Measurements from ENCODE around the gene BTD. TPM values are rescaled to one million over a fixed set of nuclear protein-coding genes. Genes with fewer than 3 reads are reported as not detected.

Gene BTD, protein sequence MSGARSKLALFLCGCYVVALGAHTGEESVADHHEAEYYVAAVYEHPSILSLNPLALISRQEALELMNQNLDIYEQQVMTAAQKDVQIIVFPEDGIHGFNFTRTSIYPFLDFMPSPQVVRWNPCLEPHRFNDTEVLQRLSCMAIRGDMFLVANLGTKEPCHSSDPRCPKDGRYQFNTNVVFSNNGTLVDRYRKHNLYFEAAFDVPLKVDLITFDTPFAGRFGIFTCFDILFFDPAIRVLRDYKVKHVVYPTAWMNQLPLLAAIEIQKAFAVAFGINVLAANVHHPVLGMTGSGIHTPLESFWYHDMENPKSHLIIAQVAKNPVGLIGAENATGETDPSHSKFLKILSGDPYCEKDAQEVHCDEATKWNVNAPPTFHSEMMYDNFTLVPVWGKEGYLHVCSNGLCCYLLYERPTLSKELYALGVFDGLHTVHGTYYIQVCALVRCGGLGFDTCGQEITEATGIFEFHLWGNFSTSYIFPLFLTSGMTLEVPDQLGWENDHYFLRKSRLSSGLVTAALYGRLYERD
- total RNA-seq, result 32.6 and 43.6 TPM in 2 replicates

DNA sequence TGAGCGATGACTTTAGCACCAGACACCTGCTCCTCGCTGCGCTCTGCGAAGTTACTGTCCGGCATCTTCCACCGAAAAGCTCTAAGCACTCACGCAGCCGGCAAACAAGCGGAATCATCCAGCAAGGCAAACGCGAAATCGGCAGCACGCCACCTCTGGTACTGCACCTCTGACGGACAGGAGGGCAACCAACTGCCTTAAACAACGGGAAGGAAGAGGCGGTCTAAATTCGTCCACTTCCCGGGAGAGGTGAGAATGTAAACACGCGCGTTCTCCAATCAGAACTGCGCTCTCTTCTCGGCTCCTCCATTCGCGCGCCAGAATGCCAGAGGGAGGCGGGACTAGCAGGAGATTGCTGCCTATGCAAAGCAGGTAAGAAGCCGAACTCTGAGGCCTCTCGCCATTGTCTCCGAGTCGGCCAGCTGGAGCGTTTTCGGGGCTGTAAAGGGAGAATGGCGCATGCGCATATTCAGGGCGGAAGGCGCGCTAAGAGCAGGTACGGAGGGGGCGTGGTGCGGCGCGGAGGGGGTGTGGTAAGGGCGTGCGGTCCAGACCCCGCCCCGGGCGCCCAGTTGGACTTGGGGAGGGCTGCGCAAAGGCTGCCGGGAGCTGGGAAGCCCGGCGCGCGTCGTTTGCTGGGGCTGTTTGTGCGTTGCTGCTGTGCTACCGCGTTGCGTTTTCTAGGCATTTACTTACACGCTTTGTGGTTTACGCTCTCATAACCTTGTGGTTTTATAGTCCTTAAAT lies at the start of gene BTD, which contains the start of gene HACL1:
BTD (plus strand) TSS at position 347 of the 747 bp plus-strand sequence. CDS start 33,695 bp downstream, outside the sequence.
HACL1 (minus strand) TSS at position 171 of the 747 bp plus-strand sequence; CDS start at position 65, 106 bp downstream.
- DNase-seq (ENCODE audit: low read depth in 2 of 2), result peak; percentile 97 to 99

DNA sequence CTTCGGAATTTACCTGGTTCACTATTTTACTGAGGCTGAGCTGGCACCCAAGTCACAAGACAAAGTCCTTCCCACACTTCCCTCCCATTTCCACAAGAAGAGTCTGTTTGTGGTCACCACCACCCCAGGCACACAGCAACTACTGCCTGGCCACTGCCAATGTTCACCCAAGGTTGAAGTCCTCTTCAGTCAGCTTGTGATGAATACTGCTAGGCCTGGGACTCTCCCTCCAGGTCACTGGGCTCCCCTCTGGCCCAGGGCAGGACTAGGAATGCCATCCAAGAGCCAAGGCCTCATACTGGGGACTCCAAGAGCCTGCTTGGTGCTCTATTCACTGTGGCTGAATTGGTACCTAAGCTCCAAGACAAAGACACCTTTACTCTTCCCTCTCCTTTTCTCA lies 49.6 kb upstream of the BTD start:
- no peak for DNase-seq (ENCODE audit: low read depth in 2 of 2)

DNA sequence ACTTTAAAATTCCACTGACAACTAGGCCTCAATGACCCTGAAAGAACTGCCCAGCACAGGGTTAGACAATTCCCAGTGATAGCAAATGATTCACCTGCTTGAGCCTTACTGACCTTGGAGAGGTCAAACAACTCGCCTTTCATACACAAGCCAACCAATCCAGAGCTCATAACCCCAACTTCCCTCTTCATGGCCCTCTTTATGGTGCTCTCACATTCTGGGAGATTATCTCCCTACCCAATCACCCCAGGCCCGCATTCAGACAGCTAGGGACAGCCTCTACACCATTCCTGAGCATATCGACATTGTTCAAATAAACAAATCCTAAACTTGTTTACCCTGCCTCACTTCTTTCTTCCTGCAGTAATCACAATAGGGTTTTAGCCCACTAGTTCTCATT lies 47.8 kb upstream of the BTD start:
- no peak for DNase-seq (ENCODE audit: low read depth in 2 of 2)

DNA sequence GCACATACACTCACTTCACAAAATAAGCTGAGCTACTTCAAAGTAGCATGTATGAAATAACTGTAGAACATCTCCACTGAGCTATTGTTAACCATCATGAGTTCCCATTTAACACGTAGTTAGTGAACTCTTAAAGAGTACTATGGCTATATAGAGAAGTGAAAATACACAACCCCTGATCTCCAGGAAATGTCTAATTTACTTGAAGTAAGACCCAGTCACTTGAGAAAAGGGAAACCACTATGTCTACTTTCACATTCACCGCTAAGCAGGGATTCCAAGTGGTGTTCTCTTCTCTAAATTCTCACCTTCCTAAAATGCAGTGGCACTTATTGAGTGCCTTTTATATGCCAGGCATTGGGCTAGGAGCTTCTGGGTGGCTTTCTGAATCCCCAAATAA lies 45.0 kb upstream of the BTD start:
- DNase-seq (ENCODE audit: low read depth in 2 of 2), result no peak

DNA sequence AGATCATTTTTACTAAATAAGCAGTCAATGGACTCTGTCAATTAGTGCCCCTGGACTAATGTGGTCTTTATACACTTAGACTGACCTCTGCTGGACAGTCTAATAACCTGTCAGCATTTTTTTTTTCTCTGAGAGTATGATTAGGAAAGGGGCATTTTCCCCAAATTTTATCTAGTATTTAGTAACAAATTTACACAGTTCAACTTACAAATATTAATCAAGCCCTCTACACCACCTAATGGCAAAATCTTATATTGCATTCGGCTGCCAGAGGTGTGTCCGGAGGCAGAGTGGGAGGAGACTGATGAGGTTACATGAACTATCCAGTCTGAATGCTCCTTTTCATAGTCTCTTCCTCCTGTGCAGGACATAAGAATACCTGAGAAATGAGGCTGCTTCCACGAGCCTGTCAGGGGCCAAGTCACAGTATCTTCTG lies 44.0 kb upstream of the BTD start:
- DNase-seq (ENCODE audit: low read depth in 2 of 2), result peak; percentile 81 to 85

DNA sequence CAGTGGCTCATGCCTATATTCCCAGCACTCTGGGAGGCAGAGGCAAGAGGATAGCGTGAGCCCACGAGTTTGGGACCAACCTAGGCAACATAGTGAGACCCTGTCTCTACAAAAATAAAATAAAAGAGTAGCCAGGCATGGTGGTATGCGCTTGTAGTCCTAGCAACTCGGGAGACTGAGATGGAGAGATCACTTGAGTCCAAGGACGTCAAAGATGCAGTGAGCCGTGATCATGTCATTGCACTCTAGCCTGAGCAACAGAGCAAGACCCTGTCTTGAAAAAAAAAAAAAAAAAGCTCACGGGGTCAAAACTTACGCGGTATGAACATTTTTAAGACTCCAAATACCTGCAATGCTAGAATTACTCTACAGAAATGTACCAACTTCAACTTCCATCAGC lies 43.0 kb upstream of the BTD start:
- no peak for DNase-seq (ENCODE audit: low read depth in 2 of 2)

DNA sequence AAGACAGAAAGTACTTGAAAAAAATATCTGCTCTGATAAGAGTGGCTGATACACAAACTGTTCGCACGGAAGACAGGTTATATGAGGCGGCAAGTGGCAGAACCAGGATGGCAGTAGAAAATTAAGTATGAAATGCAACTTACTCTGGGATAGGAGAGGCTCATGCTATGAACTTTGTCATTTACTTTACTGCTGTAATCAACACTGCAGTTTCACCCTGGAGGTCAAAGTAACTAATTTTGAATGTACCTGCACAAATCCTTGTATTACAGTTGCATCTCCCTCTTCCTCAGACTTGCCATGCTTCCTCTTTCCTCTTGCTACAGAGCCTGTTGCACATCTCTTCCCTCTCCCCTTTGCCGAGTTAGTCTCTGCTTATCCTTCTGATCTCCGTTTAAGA lies 39.0 kb upstream of the BTD start:
- no peak for DNase-seq (ENCODE audit: low read depth in 2 of 2)

DNA sequence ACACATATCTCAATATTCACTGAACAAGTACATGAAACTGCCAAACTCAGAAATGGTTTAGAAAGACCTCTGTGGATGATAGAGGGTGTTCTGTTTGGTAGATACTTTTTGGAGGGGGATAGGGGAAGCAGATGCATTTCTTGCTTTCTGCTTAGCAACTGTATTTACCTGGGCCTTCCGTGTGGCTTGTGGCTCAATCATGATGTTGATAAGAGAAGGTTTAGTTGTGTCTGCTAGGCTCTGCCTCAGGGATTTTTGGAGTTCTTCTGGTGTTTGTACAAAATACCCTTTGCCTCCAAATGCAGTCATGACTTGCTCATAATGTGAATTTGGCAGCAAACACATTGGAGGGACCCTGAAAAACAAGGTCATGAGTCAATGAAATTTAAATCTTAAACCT lies 38.4 kb upstream of the BTD start:
- no peak for DNase-seq (ENCODE audit: low read depth in 2 of 2)

DNA sequence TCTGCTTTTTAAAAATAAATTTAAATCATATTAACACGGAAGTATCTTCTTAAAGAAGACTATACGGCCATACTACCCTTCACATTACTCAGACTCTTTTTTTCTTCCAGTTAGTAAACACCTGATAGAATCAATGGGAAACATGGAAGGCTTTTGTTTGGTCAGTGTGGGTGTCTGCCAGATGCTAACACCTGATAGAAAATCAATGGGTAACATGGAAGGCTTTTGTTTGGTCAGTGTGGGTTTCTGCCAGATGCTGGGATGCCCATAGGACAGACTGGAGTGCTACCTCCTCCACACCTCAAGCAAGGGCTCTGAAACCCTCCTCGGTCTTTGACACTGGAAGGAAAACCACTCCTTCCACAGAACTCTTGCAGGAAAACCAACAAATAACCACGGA lies 29.4 kb upstream of the BTD start:
- no peak for DNase-seq (ENCODE audit: low read depth in 2 of 2)

DNA sequence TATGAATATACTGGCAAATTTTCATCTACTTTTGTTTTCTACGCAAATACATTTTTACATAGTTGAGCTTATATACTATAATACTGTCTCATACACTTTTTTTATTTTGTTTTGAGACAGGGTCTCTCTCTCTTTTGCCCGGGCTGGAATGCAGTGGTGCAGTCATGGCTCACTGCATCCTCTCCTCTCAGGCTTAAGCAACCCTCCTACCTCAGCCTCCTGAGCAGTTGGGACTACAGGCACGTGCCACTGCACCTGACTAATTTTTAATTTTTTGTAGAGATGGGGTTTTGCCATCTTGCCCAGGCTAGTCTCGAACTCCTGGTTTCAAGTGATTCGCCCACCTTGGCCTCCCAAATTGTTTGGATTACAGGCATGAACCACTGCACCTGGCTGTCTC lies 26.1 kb upstream of the BTD start:
- no peak for DNase-seq (ENCODE audit: low read depth in 2 of 2)

DNA sequence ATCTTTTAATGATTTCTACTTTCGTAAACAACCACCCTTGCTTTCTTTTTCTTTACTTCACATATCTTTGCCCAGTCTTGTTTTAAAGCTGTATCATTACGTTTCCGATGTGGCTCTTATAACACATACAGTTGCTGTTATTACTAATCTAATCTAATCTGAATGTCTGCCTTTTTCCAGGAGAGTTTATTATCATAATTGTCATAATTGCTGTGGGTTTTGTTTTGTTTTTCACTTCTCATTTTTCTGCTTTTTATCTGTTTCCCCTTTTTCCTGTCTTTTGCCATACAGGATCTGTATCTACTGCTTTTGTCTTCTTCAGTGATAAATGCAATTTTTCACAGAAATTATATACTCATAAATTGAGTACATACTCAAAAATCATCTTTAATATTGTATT lies 25.1 kb upstream of the BTD start:
- no peak for DNase-seq (ENCODE audit: low read depth in 2 of 2)

DNA sequence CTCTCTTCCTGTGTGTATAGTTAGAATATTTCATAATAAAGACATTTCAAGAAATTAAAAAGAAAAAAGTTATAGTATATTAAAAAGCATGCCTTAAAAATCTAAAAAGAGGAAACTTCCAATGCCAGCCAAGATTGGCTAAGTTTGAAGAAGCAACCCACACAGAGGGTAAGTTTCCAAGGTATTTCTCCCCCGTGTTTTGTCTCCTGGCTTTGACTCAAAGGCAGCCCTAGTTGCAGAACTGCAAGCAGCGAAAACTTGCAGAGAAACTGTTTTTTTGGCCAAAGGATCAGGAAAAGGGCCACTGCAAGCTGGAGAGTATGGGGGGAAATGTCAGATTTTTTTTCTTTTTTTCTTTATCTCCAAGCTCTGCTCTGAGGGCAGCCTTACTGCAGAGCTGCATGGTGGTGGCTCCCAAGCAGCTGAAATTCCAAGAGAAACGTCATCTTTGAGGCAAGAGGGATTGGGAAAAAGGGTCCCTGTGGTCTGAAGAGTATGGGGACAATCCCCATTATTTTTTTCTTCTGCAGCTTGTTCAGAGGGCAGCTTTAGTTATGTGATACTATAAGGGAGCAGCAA lies 23.2 kb upstream of the BTD start:
- no peak for DNase-seq (ENCODE audit: low read depth in 2 of 2)

DNA sequence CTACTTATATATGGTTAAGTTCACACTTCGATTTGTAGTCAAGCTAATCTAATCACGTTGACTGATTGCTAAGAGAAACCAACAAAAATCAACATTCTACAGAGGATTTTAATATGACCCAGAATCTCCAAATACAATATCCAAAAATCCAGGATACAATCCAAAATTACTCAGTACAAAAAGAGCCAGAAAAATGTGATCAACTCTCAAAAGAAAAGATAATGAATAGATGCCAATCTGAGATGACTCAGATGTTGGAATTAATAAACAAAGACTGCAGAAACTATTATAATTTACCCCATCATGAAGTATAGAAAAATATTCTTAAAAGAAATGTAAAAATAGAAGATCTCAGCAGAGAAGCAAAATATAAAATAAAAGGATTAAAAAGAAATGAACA lies 22.5 kb upstream of the BTD start:
- no peak for DNase-seq (ENCODE audit: low read depth in 2 of 2)

DNA sequence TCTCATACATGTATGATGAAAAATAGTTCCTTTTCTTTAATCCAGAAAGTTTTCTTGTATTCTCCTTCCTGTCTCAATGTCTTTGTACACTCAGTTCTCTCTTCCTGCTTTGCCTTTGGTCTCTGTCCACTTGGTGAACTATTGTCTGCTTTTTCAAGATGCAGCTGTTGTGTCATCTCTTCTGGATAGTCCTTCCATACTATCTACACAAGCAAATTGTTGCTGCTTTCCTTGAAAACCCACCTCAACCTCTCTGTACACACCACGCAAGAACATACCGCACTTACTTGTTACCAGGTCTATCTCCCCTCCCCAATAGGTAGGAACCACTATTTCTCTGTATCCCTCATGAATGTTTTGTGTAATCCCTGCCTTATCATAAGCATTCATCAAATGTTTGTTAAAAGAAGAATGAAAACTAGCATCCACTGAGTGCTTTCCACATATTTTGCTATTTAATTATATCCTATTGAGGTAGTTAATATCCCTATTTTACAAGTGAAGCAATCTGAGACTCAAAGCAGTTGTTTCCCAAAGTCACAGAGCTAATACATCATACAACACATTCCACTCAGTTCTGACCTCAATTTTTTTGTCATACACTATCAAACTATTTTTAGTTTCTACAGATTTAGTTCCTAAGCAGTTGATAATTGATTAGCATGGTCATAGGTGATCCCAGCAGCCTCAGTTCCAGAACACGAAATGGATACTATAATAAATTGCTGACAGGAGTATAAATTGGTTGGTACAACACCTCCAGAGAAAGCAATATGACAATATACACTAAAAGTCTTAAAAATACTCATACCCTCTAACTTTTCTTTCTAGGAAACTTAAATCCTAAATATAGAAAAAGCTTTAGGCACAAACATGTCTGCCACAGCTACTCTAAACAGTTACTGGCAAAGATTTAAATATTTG lies 19.8 kb upstream of the BTD start:
- DNase-seq (ENCODE audit: low read depth in 2 of 2), result no peak

DNA sequence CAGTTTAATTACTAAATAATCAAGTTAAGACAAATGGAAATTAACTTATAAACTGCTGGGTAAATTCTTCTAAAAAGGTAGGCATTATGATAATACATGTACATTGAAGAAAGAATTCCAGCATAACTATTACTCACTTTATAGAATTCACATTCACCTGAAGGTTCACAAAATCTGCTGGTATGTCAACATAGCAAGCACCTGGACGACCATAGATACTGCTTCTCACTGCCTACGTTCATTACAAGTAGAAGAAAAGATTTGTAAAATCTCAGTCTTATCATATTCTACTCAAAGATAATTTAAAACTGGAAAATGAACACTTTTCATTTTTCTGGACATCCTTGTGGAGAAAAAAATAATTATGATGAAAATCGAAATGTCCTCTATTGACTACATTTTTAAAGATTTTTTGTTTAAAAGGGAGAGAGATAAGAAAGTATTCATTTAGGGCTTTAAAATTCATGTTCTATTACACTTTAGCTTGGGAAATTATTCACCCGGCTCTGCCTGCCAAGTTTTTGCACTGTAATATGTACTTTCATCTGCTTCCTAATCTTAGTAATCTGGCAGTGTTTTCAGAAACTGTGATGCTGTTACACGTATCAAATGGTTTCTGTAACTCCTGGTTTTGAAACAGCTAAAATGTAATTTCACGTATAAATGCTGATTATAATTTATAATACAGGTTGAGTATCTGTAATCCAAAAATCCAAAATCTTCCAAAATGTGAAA lies 16.3 kb upstream of the BTD start:
- no peak for DNase-seq (ENCODE audit: low read depth in 2 of 2)

DNA sequence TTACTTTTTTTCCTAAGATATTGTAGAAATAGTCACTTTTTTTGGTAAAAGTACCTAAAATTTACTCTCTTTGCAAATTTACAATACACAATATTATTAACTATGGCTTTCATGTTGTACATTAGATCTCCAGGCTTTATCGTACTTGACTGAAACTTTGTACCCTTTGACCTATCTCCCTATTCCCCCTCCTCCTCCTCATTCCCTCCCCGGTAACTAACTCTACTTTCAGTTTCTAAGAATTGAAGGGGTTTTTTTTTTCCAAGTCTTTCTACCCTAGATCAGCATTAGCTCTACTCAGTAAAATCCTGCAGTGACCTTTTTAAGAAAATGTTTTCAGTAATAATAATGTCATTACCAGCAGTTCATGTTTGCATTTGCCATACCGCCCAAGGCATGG lies 10.3 kb upstream of the BTD start:
- no peak for DNase-seq (ENCODE audit: low read depth in 2 of 2)

DNA sequence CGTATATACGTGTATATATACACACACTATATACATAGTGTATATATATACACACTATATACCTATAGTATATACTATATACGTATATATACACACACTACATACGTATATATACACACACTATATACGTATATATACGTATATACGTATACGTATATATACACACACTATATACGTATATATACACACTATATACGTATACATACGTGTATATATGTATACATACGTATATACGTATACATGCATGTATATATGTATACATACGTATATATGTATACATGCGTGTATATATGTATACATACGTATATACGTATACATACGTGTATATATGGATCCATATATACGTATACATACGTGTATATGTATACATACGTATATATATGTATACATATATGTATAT lies 9.6 kb upstream of the BTD start:
- no peak for DNase-seq (ENCODE audit: low read depth in 2 of 2)

DNA sequence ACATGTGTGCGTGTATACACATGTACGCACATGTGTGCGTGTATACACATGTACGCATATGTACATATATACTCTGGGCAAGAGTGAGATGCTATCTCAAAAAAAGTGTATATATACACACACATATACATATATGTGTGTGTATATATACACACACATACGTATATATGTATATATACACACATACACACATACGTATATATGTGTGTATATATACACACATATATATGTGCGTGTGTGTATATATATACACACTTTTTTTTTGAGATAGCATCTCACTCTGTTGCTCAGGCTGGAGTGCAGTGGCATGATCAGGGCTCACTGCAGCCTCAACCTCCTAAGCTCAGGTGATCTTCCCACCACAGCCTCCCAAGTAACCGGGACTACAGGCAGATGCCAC lies 8.6 kb upstream of the BTD start:
- no peak for DNase-seq (ENCODE audit: low read depth in 2 of 2)

DNA sequence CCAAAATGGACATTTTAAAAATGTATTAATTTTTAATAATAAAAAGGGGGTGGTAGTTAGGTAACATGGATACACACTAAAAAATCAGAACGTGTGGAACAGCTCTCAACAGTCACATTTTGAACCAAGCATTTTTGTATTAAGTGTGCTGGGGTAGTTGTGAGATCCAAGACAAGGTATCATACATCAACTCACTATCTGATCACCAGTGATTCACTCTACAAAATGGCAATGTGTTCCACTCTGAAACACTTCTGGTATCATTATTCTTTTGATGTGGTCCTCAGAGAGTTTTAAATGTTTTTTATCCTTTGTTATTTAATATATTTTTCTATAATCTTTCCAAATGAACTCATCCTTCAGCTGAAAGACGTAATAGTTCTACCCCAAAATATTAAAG lies 5.6 kb upstream of the BTD start:
- no peak for DNase-seq (ENCODE audit: low read depth in 2 of 2)

DNA sequence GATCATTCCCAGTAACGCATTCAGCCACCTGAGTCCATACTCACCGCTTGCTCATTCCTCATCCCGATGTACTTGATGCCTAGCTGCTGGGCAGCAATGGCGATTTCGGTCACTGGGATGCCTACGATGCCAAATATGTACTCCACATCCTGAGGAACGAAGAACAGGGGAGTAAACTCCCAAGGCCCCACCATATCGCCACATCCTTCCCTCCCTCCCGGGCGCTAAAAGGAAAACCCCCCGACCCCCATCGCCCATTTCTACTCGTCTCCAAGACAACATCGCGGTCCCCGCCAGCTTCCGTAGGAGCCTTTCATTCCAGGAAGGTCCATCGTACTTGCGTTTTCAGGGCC lies 523 bp upstream of the BTD start:
- DNase-seq (ENCODE audit: low read depth in 2 of 2), result no peak

DNA sequence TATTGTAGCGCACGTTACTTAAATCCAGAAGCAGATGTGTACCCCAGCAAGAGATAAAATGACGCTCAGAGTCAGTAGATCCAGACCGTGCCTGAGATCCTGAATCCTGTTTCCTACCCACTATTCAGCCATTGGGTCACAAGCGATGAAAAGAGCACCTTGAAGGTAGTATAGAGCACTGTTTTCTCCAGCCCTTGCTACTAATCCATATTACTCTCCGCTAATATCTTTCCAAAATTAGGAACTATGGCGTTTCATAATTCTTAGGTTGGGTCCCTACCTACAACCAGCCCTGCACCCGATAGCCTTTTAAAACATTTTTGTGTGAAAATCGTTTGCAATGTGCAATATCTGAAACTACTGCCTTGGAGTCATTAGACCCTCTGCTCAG lies 596 bp downstream of the BTD start:
- DNase-seq (ENCODE audit: low read depth in 2 of 2), result no peak
